CD14-positive monocyte (primary cell): ENCODE results near the gene HOMEZ. TPM values are rescaled to one million over a fixed set of nuclear protein-coding genes. Genes with fewer than 3 reads are reported as not detected.

ENCODE experiments used
- DNase-seq, 3 donors: peaks; one replicate each; pipeline ENCODE4 v3.0.0-alpha.2; 2011 to 2022
- H2AFZ ChIP-seq: 2 replicates; pipeline ENCODE4 v1.6.0; 2012; ENCODE audit warnings: mild to moderate bottlenecking, low read depth, low read length, inconsistent platforms; ENCODE audit not compliant: insufficient read depth, poor library complexity, severe bottlenecking
- H3K27ac ChIP-seq, 2 donors: 1 replicate in 1 of 2; 2 replicates in 1 of 2; pipeline ENCODE4 v1.5.1; 2012 to 2013; ENCODE audit warnings: low read length in 2 of 2, control low read depth in 1 of 2, inconsistent platforms in 1 of 2, low read depth in 1 of 2, mild to moderate bottlenecking in 1 of 2
- H3K27me3 ChIP-seq, 2 donors: one replicate each; pipeline versions ENCODE4 v1.6.0 to v1.6.1; 2011 to 2013; ENCODE audit warnings: low read length in 2 of 2; ENCODE audit not compliant: control insufficient read depth in 2 of 2, insufficient read depth in 2 of 2
- H3K36me3 ChIP-seq, 2 donors: replicated peaks in 1 of 2; 1 replicate in 1 of 2; 2 replicates in 1 of 2; pipeline versions ENCODE4 v1.5.1 to v1.6.1; 2012 to 2013; ENCODE audit warnings: low read length in 2 of 2, control low read depth in 1 of 2, inconsistent platforms in 1 of 2, mild to moderate bottlenecking in 1 of 2; ENCODE audit not compliant: insufficient read depth in 2 of 2, control insufficient read depth in 1 of 2
- H3K4me1 ChIP-seq, 2 donors: 1 replicate in 1 of 2; 2 replicates in 1 of 2; pipeline versions ENCODE4 v1.5.1 to v1.6.1; 2012 to 2013; ENCODE audit warnings: low read length in 2 of 2, control low read depth in 1 of 2, inconsistent platforms in 1 of 2, mild to moderate bottlenecking in 1 of 2, moderate library complexity in 1 of 2; ENCODE audit not compliant: insufficient read depth in 2 of 2, control insufficient read depth in 1 of 2
- H3K4me2 ChIP-seq: replicated peaks from 2 replicates; pipeline ENCODE3; 2012; ENCODE audit warnings: low read length, moderate library complexity, mild to moderate bottlenecking; ENCODE audit not compliant: poor library complexity, severe bottlenecking; ENCODE audit errors: extremely low read depth
- H3K4me3 ChIP-seq, 3 experiments: fragments of 200-600 bp in 1 of 3; sonication (generic) in 1 of 3; replicated peaks in 1 of 3; 1 replicate in 2 of 3; 2 replicates in 1 of 3; pipeline ENCODE4 v1.5.1; 2011 to 2013; ENCODE audit warnings: low read length in 3 of 3, mild to moderate bottlenecking in 3 of 3, control low read depth in 2 of 3, low read depth in 2 of 3, inconsistent platforms in 1 of 3, moderate library complexity in 1 of 3
- H3K79me2 ChIP-seq: 2 replicates; pipeline ENCODE4 v1.6.0; 2012; ENCODE audit warnings: mild to moderate bottlenecking, control low read depth, inconsistent platforms, low read length, moderate library complexity; ENCODE audit not compliant: insufficient read depth
- H3K9ac ChIP-seq: 2 replicates; pipeline ENCODE4 v1.6.0; 2017; ENCODE audit warnings: low read length, mild to moderate bottlenecking; ENCODE audit not compliant: insufficient read depth, poor library complexity, severe bottlenecking
- H3K9me3 ChIP-seq, 2 donors: replicated peaks in 1 of 2; 1 replicate in 1 of 2; 2 replicates in 1 of 2; pipeline versions ENCODE4 v1.5.1 to v1.6.1; 2012 to 2013; ENCODE audit warnings: low read length in 2 of 2, control low read depth in 1 of 2; ENCODE audit not compliant: control insufficient read depth in 1 of 2, insufficient read depth in 1 of 2
- H4K20me1 ChIP-seq: 2 replicates; pipeline ENCODE4 v1.6.0; 2012; ENCODE audit warnings: mild to moderate bottlenecking, low read length, control low read depth, moderate library complexity; ENCODE audit not compliant: insufficient read depth
- H3K27ac Mint-ChIP-seq, 7 donors: one replicate each; pipeline ENCODE4 v1.8.0; 2020; ENCODE audit warnings: mild to moderate bottlenecking in 7 of 7, mixed read lengths in 7 of 7, moderate library complexity in 6 of 7, inconsistent platforms in 2 of 7
- H3K27me3 Mint-ChIP-seq, 3 donors: one replicate each; pipeline ENCODE4 v1.8.0; 2021 to 2022; ENCODE audit warnings: low read depth in 3 of 3, mild to moderate bottlenecking in 3 of 3, mixed read lengths in 3 of 3, moderate library complexity in 3 of 3, inconsistent platforms in 1 of 3
- H3K36me3 Mint-ChIP-seq, 2 donors: one replicate each; pipeline ENCODE4 v1.8.0; 2020; ENCODE audit warnings: mixed read lengths in 2 of 2, inconsistent platforms in 1 of 2, mild to moderate bottlenecking in 1 of 2
- H3K4me1 Mint-ChIP-seq: one replicate; pipeline ENCODE4 v1.8.0; 2020; ENCODE audit warnings: mild to moderate bottlenecking, mixed read lengths
- H3K4me3 Mint-ChIP-seq, 2 donors: one replicate each; pipeline ENCODE4 v1.8.0; 2020; ENCODE audit warnings: mild to moderate bottlenecking in 2 of 2, mixed read lengths in 2 of 2, moderate library complexity in 1 of 2
- H3K9me3 Mint-ChIP-seq, 7 donors: one replicate each; pipeline ENCODE4 v1.8.0; 2020 to 2022; ENCODE audit warnings: mixed read lengths in 7 of 7, mild to moderate bottlenecking in 6 of 7, moderate library complexity in 6 of 7, inconsistent platforms in 2 of 7
- CTCF ChIP-seq: fragments of 200-600 bp; IDR thresholded peaks from one replicate; pipeline ENCODE4 v1.8.0; 2022; ENCODE audit warnings: antibody characterized with exemption, mild to moderate bottlenecking
- WGBS: methylation state at CpG from one replicate; pipeline ENCODE4 v1.1.5; 2013; ENCODE audit warnings: missing lambda C conversion rate; ENCODE audit not compliant: insufficient coverage; 5-methylcytosine and 5-hydroxymethylcytosine counted together
- intact Hi-C, 2 donors: fragments of 100-400 bp; cut with micrococcal nuclease; formaldehyde crosslinking; loops; one replicate each; pipeline versions ENCODE4 v1.15.0 to v1.15.1; 2023
- polyA plus RNA-seq, 3 donors: library from polyadenylated mRNA; depleted of rRNA in 1 of 3; unstranded in 2 of 3; stranded (reverse) in 1 of 3; fragments of 300-500 nt in 2 of 3; fragments of >200 nt in 1 of 3; fragmentation: Illumina TruSeq in 2 of 3; gene quantifications; 1 replicate in 2 of 3; 2 replicates in 1 of 3; pipeline ENCODE4 v1.2.3, GENCODE V29; 2012 to 2021

The HOMEZ gene
- polyA plus RNA-seq, 3 donors = 3.5 to 5.4 (median 4.1) TPM

GRCh38 chr14:23300687-23301223 lies 14.8 kb upstream of the HOMEZ start:
- Mint-ChIP-seq H3K4me3 (peak overlapping the region; percentile 87 to 96), H3K9me3 (peaks cover 0 to 2% (median 0%) of the 10 kb centered on the region in 7 donors), H3K27ac (peak overlapping the region; percentile 97 to 99 (median 98)), H3K27me3 (no peaks in the 10 kb centered on the region), H3K36me3 (peaks cover 21 to 35% of the 10 kb centered on the region in 2 donors), H3K4me1 (peaks cover 31% of the 10 kb centered on the region)
- Histone ChIP-seq H3K79me2 (peaks cover 22% of the 10 kb centered on the region), H3K4me3 (peak overlapping the region; percentile 64 to 97 (median 83)), H3K9me3 (no peaks in the 10 kb centered on the region), H3K27me3 (no peaks in the 10 kb centered on the region), H3K4me1 (peaks cover 26 to 44% of the 10 kb centered on the region in 2 donors), H4K20me1 (no peaks in the 10 kb centered on the region), H3K27ac (peak overlapping the region; percentile 93 to 96), H3K36me3 (peaks cover 18 to 31% of the 10 kb centered on the region in 2 donors), H2AFZ (peak overlapping the region; percentile 69), H3K9ac (peak overlapping the region; percentile 91), H3K4me2 (peak overlapping the region; percentile 77)
- intact Hi-C loops = loop anchor here (1.0 to 10.0 kb wide), 5 partner anchors 14 to 716 kb away; partner anchors contain the start of genes HOMEZ (in 2 of the 2), PABPN1 (in 2 of the 2) and DAD1 (in 1 of the 2)
- peak in 2 of 3 donors; percentile 32 to 60 for DNase-seq
- no peak for TF ChIP-seq CTCF
- 0% methylated on average over 10 of the region's 13 CpGs for WGBS

- H3K9me3 Mint-ChIP-seq = peaks cover 0 to 2% (median 0%) of the 10 kb centered on the region in 7 donors
- peak overlapping the region; percentile 91 for H3K9ac ChIP-seq
- H2AFZ ChIP-seq = peak overlapping the region; percentile 69
- H3K4me3 ChIP-seq = peak overlapping the region; percentile 64 to 97 (median 83)
- TF ChIP-seq CTCF = no peak
- peaks cover 18 to 31% of the 10 kb centered on the region in 2 donors for H3K36me3 ChIP-seq
- no peaks in the 10 kb centered on the region for H4K20me1 ChIP-seq
- H3K9me3 ChIP-seq = no peaks in the 10 kb centered on the region
- peak overlapping the region; percentile 93 to 96 for H3K27ac ChIP-seq
- intact Hi-C loops = loop anchor here (1.0 to 10.0 kb wide), 4 partner anchors 13 to 715 kb away; partner anchors contain the start of genes HOMEZ (in 2 of the 2), DAD1 (in 1 of the 2) and PABPN1 (in 1 of the 2)
- H3K4me2 ChIP-seq = peak overlapping the region; percentile 77
- H3K79me2 ChIP-seq = peaks cover 20% of the 10 kb centered on the region
- peak; percentile 33 to 55 (median 51) for DNase-seq
- 67% methylated on average over 3 of the region's 10 CpGs for WGBS
- peaks cover 25 to 42% of the 10 kb centered on the region in 2 donors for H3K4me1 ChIP-seq
- peak overlapping the region; percentile 87 to 96 for H3K4me3 Mint-ChIP-seq
- peaks cover 31% of the 10 kb centered on the region for H3K4me1 Mint-ChIP-seq
- H3K27me3 ChIP-seq = no peaks in the 10 kb centered on the region
- H3K27ac Mint-ChIP-seq = peak overlapping the region; percentile 97 to 99 (median 98)
- no peaks in the 10 kb centered on the region for H3K27me3 Mint-ChIP-seq
- peaks cover 22 to 38% of the 10 kb centered on the region in 2 donors for H3K36me3 Mint-ChIP-seq
These were observed 14.2 kb upstream of the HOMEZ start for GRCh38 chr14:23299986-23300686.
